ENCODE measurements around the gene USF3. TPM values are rescaled to one million over a fixed set of nuclear protein-coding genes. Genes with fewer than 3 reads are reported as not detected.

Gene USF3
- total and polyA plus RNA-seq, 2 experiments from 2014 or later = 10.1 to 23.5 TPM

DNA sequence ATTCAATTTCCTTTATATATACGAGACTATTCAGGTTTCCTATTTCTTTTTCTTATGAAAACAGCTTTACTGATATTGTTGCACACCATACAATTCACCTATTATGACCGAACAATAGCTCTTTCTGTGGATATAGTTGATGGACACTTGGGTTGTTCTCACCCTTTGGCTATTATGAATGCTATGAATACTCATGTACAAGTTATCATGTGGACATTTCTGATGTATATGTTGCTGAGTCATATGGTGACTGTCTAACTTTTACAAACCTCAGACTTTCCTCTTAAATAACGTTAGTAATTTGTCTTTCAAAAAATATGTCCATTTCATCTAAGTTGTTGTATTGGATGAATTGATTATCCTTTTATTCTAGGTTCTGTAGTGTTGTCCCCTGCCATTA, 15.7 kb upstream of the USF3 start:
- no peaks in the 10 kb centered on the region for H3K27me3 ChIP-seq (ENCODE audit: insufficient read depth)
- H3K79me2 ChIP-seq (replicated peaks; ENCODE audit: insufficient read depth) = no peaks in the 10 kb centered on the region
- H3K9me3 Mint-ChIP-seq = no peaks in the 10 kb centered on the region
- H3K36me3 Mint-ChIP-seq (ENCODE audit: low read depth) = no peaks in the 10 kb centered on the region
- DNase-seq (ENCODE audit: low spot score) (no peak), ATAC-seq (no peak)
- no peak overlapping the region for H3K27ac Mint-ChIP-seq
- H3F3A ChIP-seq (replicated peaks; ENCODE audit: low read depth) = no peaks in the 10 kb centered on the region
- H3K4me2 ChIP-seq = no peak overlapping the region
- no peak overlapping the region for H3K27ac ChIP-seq (ENCODE audit: low read depth)
- TF ChIP-seq CREB1 (CRISPR knock-in tag; IDR thresholded peaks at IDR 0.05; ENCODE audit: low read depth) = no peak
- TF ChIP-seq JUNB (IDR thresholded peaks at IDR 0.05; ENCODE audit: unreplicated experiment) = no peak
- TF ChIP-seq, protein P1, sequence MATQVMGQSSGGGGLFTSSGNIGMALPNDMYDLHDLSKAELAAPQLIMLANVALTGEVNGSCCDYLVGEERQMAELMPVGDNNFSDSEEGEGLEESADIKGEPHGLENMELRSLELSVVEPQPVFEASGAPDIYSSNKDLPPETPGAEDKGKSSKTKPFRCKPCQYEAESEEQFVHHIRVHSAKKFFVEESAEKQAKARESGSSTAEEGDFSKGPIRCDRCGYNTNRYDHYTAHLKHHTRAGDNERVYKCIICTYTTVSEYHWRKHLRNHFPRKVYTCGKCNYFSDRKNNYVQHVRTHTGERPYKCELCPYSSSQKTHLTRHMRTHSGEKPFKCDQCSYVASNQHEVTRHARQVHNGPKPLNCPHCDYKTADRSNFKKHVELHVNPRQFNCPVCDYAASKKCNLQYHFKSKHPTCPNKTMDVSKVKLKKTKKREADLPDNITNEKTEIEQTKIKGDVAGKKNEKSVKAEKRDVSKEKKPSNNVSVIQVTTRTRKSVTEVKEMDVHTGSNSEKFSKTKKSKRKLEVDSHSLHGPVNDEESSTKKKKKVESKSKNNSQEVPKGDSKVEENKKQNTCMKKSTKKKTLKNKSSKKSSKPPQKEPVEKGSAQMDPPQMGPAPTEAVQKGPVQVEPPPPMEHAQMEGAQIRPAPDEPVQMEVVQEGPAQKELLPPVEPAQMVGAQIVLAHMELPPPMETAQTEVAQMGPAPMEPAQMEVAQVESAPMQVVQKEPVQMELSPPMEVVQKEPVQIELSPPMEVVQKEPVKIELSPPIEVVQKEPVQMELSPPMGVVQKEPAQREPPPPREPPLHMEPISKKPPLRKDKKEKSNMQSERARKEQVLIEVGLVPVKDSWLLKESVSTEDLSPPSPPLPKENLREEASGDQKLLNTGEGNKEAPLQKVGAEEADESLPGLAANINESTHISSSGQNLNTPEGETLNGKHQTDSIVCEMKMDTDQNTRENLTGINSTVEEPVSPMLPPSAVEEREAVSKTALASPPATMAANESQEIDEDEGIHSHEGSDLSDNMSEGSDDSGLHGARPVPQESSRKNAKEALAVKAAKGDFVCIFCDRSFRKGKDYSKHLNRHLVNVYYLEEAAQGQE (IDR thresholded peaks at IDR 0.05; ENCODE audit: unreplicated experiment) = no peak
- TF ChIP-seq EZH2 (IDR thresholded peaks at IDR 0.05; ENCODE audit: low read depth, unreplicated experiment) = no peak
- TF ChIP-seq ZNF331 (CRISPR knock-in tag; IDR thresholded peaks at IDR 0.05; ENCODE audit: low read depth) = no peak
- no peak for TF ChIP-seq ZNF114 (CRISPR knock-in tag; IDR thresholded peaks at IDR 0.05)
- TF ChIP-seq, protein P2, sequence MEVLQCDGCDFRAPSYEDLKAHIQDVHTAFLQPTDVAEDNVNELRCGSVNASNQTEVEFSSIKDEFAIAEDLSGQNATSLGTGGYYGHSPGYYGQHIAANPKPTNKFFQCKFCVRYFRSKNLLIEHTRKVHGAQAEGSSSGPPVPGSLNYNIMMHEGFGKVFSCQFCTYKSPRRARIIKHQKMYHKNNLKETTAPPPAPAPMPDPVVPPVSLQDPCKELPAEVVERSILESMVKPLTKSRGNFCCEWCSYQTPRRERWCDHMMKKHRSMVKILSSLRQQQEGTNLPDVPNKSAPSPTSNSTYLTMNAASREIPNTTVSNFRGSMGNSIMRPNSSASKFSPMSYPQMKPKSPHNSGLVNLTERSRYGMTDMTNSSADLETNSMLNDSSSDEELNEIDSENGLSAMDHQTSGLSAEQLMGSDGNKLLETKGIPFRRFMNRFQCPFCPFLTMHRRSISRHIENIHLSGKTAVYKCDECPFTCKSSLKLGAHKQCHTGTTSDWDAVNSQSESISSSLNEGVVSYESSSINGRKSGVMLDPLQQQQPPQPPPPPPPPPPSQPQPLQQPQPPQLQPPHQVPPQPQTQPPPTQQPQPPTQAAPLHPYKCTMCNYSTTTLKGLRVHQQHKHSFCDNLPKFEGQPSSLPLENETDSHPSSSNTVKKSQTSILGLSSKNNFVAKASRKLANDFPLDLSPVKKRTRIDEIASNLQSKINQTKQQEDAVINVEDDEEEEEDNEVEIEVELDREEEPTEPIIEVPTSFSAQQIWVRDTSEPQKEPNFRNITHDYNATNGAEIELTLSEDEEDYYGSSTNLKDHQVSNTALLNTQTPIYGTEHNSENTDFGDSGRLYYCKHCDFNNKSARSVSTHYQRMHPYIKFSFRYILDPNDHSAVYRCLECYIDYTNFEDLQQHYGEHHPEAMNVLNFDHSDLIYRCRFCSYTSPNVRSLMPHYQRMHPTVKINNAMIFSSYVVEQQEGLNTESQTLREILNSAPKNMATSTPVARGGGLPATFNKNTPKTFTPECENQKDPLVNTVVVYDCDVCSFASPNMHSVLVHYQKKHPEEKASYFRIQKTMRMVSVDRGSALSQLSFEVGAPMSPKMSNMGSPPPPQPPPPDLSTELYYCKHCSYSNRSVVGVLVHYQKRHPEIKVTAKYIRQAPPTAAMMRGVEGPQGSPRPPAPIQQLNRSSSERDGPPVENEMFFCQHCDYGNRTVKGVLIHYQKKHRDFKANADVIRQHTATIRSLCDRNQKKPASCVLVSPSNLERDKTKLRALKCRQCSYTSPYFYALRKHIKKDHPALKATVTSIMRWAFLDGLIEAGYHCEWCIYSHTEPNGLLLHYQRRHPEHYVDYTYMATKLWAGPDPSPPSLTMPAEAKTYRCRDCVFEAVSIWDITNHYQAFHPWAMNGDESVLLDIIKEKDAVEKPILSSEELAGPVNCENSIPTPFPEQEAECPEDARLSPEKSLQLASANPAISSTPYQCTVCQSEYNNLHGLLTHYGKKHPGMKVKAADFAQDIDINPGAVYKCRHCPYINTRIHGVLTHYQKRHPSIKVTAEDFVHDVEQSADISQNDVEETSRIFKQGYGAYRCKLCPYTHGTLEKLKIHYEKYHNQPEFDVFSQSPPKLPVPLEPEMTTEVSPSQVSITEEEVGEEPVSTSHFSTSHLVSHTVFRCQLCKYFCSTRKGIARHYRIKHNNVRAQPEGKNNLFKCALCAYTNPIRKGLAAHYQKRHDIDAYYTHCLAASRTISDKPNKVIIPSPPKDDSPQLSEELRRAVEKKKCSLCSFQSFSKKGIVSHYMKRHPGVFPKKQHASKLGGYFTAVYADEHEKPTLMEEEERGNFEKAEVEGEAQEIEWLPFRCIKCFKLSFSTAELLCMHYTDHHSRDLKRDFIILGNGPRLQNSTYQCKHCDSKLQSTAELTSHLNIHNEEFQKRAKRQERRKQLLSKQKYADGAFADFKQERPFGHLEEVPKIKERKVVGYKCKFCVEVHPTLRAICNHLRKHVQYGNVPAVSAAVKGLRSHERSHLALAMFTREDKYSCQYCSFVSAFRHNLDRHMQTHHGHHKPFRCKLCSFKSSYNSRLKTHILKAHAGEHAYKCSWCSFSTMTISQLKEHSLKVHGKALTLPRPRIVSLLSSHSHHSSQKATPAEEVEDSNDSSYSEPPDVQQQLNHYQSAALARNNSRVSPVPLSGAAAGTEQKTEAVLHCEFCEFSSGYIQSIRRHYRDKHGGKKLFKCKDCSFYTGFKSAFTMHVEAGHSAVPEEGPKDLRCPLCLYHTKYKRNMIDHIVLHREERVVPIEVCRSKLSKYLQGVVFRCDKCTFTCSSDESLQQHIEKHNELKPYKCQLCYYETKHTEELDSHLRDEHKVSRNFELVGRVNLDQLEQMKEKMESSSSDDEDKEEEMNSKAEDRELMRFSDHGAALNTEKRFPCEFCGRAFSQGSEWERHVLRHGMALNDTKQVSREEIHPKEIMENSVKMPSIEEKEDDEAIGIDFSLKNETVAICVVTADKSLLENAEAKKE (CRISPR knock-in tag; IDR thresholded peaks at IDR 0.05) = no peak
- no peaks in the 10 kb centered on the region for H3K9me2 ChIP-seq (ENCODE audit: insufficient read depth)
- H3K4me3 ChIP-seq = no peak overlapping the region
- H3K4me3 Mint-ChIP-seq = no peak overlapping the region
- H3K36me3 ChIP-seq (ENCODE audit: insufficient read depth) = no peaks in the 10 kb centered on the region
- H3K27me3 Mint-ChIP-seq (ENCODE audit: insufficient read depth, low read depth, poor library complexity) = peaks cover 8% of the 10 kb centered on the region
- no peaks in the 10 kb centered on the region for H3K4me1 Mint-ChIP-seq
- no peaks in the 10 kb centered on the region for H3K4me1 ChIP-seq (ENCODE audit: insufficient read depth)
- H2AFZ ChIP-seq = no peak overlapping the region
- H4K20me1 ChIP-seq (replicated peaks; ENCODE audit: insufficient read depth) = 0 out of 2 replicates have a peak, but pooled peaks cover 4% of the 10 kb centered on the region
